ENCODE results near the gene ARHGEF17. TPM values are rescaled to one million over a fixed set of nuclear protein-coding genes. Genes with fewer than 3 reads are reported as not detected.

The ARHGEF17 gene
- polyA plus RNA-seq, 1 donor (not counting 4 experiments of a cell fraction or from before 2014, with no cell fraction given), result 5.1 TPM

DNA sequence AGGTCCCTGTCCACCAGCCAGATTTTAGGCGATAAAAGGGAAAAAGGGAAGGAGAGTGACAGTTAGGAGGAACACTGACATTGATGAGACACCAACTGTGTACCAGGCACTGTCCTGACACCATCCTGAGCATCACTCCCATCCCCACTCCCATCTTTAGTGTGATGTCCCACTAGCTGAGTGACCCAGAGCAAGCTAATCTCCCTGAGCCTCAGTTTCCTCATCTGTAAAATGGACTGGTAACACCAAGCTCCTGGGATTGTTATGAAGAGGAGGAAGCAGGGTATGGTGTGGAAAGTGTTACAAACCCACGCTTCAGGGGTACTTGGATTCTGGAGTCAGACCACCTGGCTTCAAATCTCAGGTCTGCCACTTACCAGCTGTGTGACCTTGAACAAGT is 44.4 kb upstream of the ARHGEF17 start:
- no peak overlapping the region for H3K4me3 ChIP-seq (ENCODE audit: control insufficient read depth in 2 of 3, extremely low read depth in 1 of 3, insufficient read depth in 2 of 3, low read depth in 1 of 3, low read length in 3 of 3)
- H3K4me2 ChIP-seq (ENCODE audit: control insufficient read depth, extremely low read depth, insufficient read depth, low read depth, low read length), result no peak overlapping the region
- FAIRE-seq, result no peak
- DNase-seq (ENCODE audit: low read depth, low spot score), result no peak
- H4K20me1 ChIP-seq (ENCODE audit: control insufficient read depth, extremely low read depth, insufficient read depth, low read length), result no peaks in the 10 kb centered on the region
- no peaks in the 10 kb centered on the region for H3K9me1 ChIP-seq (ENCODE audit: control insufficient read depth, extremely low read depth, insufficient read depth, low read length)
- dilution Hi-C loops (cut with MboI; ENCODE audit: extremely low pct_ligation_motif_present, low sequenced_read_pairs), result no loop called here
- no peak overlapping the region for H3K27ac ChIP-seq (ENCODE audit: control insufficient read depth, insufficient read depth, low read length)
- H2AFZ ChIP-seq (ENCODE audit: control insufficient read depth, low read length), result no peak overlapping the region
- H3K27me3 ChIP-seq (ENCODE audit: control insufficient read depth, extremely low read depth, insufficient read depth, low read length), result peaks cover 35% of the 10 kb centered on the region
- no peaks in the 10 kb centered on the region for H3K4me1 ChIP-seq (ENCODE audit: control insufficient read depth, extremely low read depth, insufficient read depth, low read length)
- no peaks in the 10 kb centered on the region for H3K36me3 ChIP-seq (ENCODE audit: control insufficient read depth in 2 of 2, extremely low read depth in 1 of 2, insufficient read depth in 2 of 2, low read length in 2 of 2)
- H3K79me2 ChIP-seq (ENCODE audit: control insufficient read depth, insufficient read depth, low read length), result no peaks in the 10 kb centered on the region
- H3K9me3 ChIP-seq (ENCODE audit: control insufficient read depth, low read depth, low read length), result no peaks in the 10 kb centered on the region
- no peak overlapping the region for H3K9ac ChIP-seq (ENCODE audit: control insufficient read depth, extremely low read depth, insufficient read depth, low read length)
- no peak for TF ChIP-seq EZH2 (IDR thresholded peaks at IDR 0.05; ENCODE audit: low read length)
- TF ChIP-seq, protein P1, sequence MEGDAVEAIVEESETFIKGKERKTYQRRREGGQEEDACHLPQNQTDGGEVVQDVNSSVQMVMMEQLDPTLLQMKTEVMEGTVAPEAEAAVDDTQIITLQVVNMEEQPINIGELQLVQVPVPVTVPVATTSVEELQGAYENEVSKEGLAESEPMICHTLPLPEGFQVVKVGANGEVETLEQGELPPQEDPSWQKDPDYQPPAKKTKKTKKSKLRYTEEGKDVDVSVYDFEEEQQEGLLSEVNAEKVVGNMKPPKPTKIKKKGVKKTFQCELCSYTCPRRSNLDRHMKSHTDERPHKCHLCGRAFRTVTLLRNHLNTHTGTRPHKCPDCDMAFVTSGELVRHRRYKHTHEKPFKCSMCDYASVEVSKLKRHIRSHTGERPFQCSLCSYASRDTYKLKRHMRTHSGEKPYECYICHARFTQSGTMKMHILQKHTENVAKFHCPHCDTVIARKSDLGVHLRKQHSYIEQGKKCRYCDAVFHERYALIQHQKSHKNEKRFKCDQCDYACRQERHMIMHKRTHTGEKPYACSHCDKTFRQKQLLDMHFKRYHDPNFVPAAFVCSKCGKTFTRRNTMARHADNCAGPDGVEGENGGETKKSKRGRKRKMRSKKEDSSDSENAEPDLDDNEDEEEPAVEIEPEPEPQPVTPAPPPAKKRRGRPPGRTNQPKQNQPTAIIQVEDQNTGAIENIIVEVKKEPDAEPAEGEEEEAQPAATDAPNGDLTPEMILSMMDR (optimal IDR thresholded peaks at IDR 0.05 in 1 of 3, IDR thresholded peaks at IDR 0.05 in 1 of 3, conservative IDR thresholded peaks at IDR 0.05 in 1 of 3; ENCODE audit: extremely low read depth in 1 of 3, insufficient read depth in 2 of 3, low read length in 3 of 3), result no peak

DNA sequence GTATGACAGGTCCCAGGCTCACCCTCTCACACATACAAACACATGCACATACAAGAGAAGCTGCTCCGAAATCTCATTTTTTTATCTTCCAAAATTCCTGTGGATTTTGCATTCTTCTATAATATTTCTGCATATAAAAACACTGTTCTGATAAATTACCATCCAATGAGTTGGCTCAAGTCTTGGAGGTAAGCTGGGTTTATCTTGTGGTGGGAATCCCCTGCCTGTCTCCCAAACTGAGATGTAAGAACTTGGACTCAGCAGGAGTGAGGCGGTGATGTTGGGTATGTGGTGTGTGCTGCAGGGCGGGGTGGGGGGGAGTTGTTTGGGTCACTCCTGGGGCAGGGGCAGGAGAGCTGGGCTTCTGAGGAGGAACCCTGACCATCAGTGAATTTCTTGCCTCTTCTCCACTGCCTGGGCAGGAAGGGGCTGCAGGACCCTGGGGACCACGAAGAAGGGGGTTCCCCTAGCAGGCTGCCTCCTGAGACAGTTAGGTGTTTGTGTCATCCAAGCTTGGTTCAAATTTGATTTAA is 42.7 kb upstream of the ARHGEF17 start:
- Histone ChIP-seq H3K4me2 (ENCODE audit: control insufficient read depth, extremely low read depth, insufficient read depth, low read depth, low read length) (no peak overlapping the region), H3K36me3 (ENCODE audit: control insufficient read depth in 2 of 2, extremely low read depth in 1 of 2, insufficient read depth in 2 of 2, low read length in 2 of 2) (no peaks in the 10 kb centered on the region), H3K4me1 (ENCODE audit: control insufficient read depth, extremely low read depth, insufficient read depth, low read length) (peaks cover 13% of the 10 kb centered on the region), H4K20me1 (ENCODE audit: control insufficient read depth, extremely low read depth, insufficient read depth, low read length) (no peaks in the 10 kb centered on the region), H3K9ac (ENCODE audit: control insufficient read depth, extremely low read depth, insufficient read depth, low read length) (no peak overlapping the region), H3K9me3 (ENCODE audit: control insufficient read depth, low read depth, low read length) (no peaks in the 10 kb centered on the region), H3K9me1 (ENCODE audit: control insufficient read depth, extremely low read depth, insufficient read depth, low read length) (no peaks in the 10 kb centered on the region), H3K4me3 (ENCODE audit: control insufficient read depth in 2 of 3, extremely low read depth in 1 of 3, insufficient read depth in 2 of 3, low read depth in 1 of 3, low read length in 3 of 3) (no peak overlapping the region), H3K27ac (ENCODE audit: control insufficient read depth, insufficient read depth, low read length) (no peak overlapping the region), H2AFZ (ENCODE audit: control insufficient read depth, low read length) (no peak overlapping the region), H3K79me2 (ENCODE audit: control insufficient read depth, insufficient read depth, low read length) (no peaks in the 10 kb centered on the region), H3K27me3 (ENCODE audit: control insufficient read depth, extremely low read depth, insufficient read depth, low read length) (peaks cover 38% of the 10 kb centered on the region)
- TF ChIP-seq, protein P1 (optimal IDR thresholded peaks at IDR 0.05 in 1 of 3, IDR thresholded peaks at IDR 0.05 in 1 of 3, conservative IDR thresholded peaks at IDR 0.05 in 1 of 3; ENCODE audit: extremely low read depth in 1 of 3, insufficient read depth in 2 of 3, low read length in 3 of 3), result no peak
- TF ChIP-seq EZH2 (IDR thresholded peaks at IDR 0.05; ENCODE audit: low read length), result no peak
- DNase-seq (ENCODE audit: low read depth, low spot score) (no peak), FAIRE-seq (no peak)
- dilution Hi-C loops (cut with MboI; ENCODE audit: extremely low pct_ligation_motif_present, low sequenced_read_pairs), result no loop called here

Measured in keratinocyte (primary cell).